Esophagus squamous epithelium (tissue), 4 donors: Measurements from ENCODE around the gene POGK.

Experiments
- POLR2A ChIP-seq, 4 donors: fragments of 450-650 bp; IDR thresholded peaks; one replicate each; pipeline ENCODE4 v1.6.1; 2017; ENCODE audit warnings: antibody characterized with exemption in 4 of 4, mild to moderate bottlenecking in 4 of 4, moderate library complexity in 3 of 4
- TF ChIP-seq, protein P1 (sequence below), 6 experiments: fragments of 450-650 bp in 4 of 6; fragments of 200-600 bp in 2 of 6; sonication (generic) in 2 of 6; IDR thresholded peaks; one replicate each; pipeline ENCODE4 v1.5.1; 2016 to 2019; ENCODE audit warnings: antibody characterized with exemption in 6 of 6, mild to moderate bottlenecking in 4 of 6, moderate library complexity in 4 of 6

DNA sequence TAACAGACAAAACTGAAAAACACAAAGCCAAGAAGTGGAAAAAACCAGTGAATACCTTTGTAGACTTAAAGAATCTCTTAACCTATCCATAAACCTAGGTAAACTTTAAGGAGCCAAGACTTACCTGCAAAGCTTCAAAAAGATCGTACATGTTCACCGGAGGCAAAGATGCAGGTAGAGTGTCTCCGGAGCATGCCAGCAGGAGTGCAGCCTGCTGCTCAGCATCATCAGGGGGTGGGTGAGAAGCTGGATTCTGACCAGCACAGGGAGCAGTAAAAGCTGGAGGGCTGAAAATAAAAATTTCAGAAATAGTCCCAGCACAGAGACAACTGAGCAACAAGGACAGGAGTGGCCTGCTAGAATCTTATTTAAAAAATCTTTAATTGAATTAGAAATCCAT is 18.7 kb downstream of the POGK start:
- TF ChIP-seq, protein P1, sequence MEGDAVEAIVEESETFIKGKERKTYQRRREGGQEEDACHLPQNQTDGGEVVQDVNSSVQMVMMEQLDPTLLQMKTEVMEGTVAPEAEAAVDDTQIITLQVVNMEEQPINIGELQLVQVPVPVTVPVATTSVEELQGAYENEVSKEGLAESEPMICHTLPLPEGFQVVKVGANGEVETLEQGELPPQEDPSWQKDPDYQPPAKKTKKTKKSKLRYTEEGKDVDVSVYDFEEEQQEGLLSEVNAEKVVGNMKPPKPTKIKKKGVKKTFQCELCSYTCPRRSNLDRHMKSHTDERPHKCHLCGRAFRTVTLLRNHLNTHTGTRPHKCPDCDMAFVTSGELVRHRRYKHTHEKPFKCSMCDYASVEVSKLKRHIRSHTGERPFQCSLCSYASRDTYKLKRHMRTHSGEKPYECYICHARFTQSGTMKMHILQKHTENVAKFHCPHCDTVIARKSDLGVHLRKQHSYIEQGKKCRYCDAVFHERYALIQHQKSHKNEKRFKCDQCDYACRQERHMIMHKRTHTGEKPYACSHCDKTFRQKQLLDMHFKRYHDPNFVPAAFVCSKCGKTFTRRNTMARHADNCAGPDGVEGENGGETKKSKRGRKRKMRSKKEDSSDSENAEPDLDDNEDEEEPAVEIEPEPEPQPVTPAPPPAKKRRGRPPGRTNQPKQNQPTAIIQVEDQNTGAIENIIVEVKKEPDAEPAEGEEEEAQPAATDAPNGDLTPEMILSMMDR (IDR thresholded peaks at IDR 0.05): no peak
- no peak for TF ChIP-seq POLR2A (IDR thresholded peaks at IDR 0.05)
